ENCODE results near the gene MAFB.
A peak's percentile ranks its signal among the peaks of the same experiment; 100 is the strongest.

DNA sequence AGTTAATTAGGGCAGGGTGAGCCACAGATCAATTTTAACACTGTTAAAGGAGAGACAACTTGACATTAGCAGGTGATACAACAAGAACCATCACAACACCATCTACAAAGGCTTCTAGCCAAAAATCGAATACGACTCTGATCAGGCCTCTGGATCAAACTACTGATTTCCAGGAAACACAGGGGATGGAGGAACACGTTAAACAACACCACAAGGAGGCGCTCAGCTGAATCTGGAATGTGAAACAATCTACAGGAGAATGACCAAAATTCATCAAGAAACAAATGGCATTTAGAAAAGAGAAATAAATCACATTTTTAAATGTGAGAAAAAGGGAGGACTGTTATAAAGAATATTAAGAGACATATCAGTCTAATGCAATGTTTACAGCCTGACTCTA lies 13.5 kb upstream of the MAFB start:
- TF ChIP-seq CTCF (IDR thresholded peaks at IDR 0.05) (peak; percentile 29), ZFX (IDR thresholded peaks at IDR 0.05; ENCODE audit: borderline replicate concordance) (no peak)
